BLaER1 (cell line): ENCODE results near the gene ANLN.
"Not testable (repeated sequence)": the region's sequence is repeated elsewhere in the genome, so short reads cannot be mapped to it uniquely, and the experiment has no call there.

Experiments
- H3K27ac ChIP-seq: shearing (Covaris generic); formaldehyde crosslinking; 2 replicates; pipeline ENCODE4 v1.8.1; 2022
- H3K27me3 ChIP-seq: shearing (Covaris generic); formaldehyde crosslinking; 2 replicates; pipeline ENCODE4 v1.8.1; 2022
- H3K36me3 ChIP-seq: shearing (Covaris generic); formaldehyde crosslinking; 2 replicates; pipeline ENCODE4 v1.8.1; 2022
- H3K4me1 ChIP-seq: shearing (Covaris generic); formaldehyde crosslinking; 2 replicates; pipeline ENCODE4 v1.8.1; 2022
- H3K4me2 ChIP-seq: shearing (Covaris generic); formaldehyde crosslinking; 2 replicates; pipeline ENCODE4 v1.8.1; 2022
- H3K4me3 ChIP-seq: shearing (Covaris generic); formaldehyde crosslinking; 2 replicates; pipeline ENCODE4 v1.8.1; 2022
- H3K9ac ChIP-seq: shearing (Covaris generic); formaldehyde crosslinking; 2 replicates; pipeline ENCODE4 v1.8.1; 2022
- H3K9me3 ChIP-seq: shearing (Covaris generic); formaldehyde crosslinking; 2 replicates; pipeline ENCODE4 v1.8.1; 2022
- H4K20me1 ChIP-seq: shearing (Covaris generic); formaldehyde crosslinking; 2 replicates; pipeline ENCODE4 v1.8.1; 2022
- Cebpa-rat ChIP-seq: shearing (Covaris generic); IDR thresholded peaks from 2 replicates; pipeline ENCODE4 v1.8.1; 2022

The ANLN gene

GRCh38 chr7:36459236-36459960 is 69.7 kb downstream of the ANLN start:
- no peaks in the 10 kb centered on the region for H3K9me3 ChIP-seq
- no peak overlapping the region for H3K9ac ChIP-seq
- H3K4me2 ChIP-seq, result no peak overlapping the region
- no peaks in the 10 kb centered on the region for H3K4me1 ChIP-seq
- no peaks in the 10 kb centered on the region for H4K20me1 ChIP-seq
- peaks cover 7% of the 10 kb centered on the region for H3K36me3 ChIP-seq
- H3K27me3 ChIP-seq, result no peaks in the 10 kb centered on the region
- no peak overlapping the region for H3K27ac ChIP-seq
- H3K4me3 ChIP-seq, result no peak overlapping the region
- TF ChIP-seq Cebpa-rat, result no peak

GRCh38 chr7:36460811-36461429 is 71.3 kb downstream of the ANLN start:
- no peak overlapping the region for H3K27ac ChIP-seq
- no peak overlapping the region for H3K4me2 ChIP-seq
- H3K4me3 ChIP-seq, result no peak overlapping the region
- no peaks in the 10 kb centered on the region for H3K4me1 ChIP-seq
- H3K9me3 ChIP-seq, result no peaks in the 10 kb centered on the region
- TF ChIP-seq Cebpa-rat, result no peak
- H3K9ac ChIP-seq, result no peak overlapping the region
- H4K20me1 ChIP-seq, result no peaks in the 10 kb centered on the region
- no peaks in the 10 kb centered on the region for H3K27me3 ChIP-seq
- no peaks in the 10 kb centered on the region for H3K36me3 ChIP-seq

- no peaks in the 10 kb centered on the region for H3K9me3 ChIP-seq
Observed at GRCh38 chr7:36462551-36463137, 73.0 kb downstream of the ANLN start.

DNA sequence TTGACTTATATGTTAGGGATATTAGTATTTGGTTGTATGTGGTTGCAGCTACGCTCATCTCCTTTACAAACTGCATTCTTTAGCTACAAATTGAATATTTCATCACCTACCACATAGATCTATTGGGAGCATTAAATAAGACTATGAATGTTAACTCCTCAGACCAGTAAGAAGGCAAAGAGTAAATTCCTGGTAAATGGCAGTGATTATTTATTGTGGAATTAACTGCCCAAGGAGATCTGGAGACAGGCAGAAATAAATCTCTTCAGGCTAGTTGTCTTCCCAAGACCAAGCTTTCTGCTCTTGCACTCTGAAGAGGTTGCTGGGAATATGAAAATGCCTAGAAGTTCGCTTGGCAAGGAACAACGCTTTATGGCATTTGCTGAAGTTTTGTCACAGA is 74.6 kb downstream of the ANLN start:
- Histone ChIP-seq H3K27me3 (no peaks in the 10 kb centered on the region), H3K9ac (no peak overlapping the region), H3K27ac (no peak overlapping the region), H3K4me2 (no peak overlapping the region), H4K20me1 (no peaks in the 10 kb centered on the region), H3K9me3 (no peaks in the 10 kb centered on the region), H3K36me3 (no peaks in the 10 kb centered on the region), H3K4me1 (no peaks in the 10 kb centered on the region), H3K4me3 (no peak overlapping the region)
- TF ChIP-seq Cebpa-rat, result no peak

More at GRCh38 chr7:36462551-36463137, 73.0 kb downstream of the ANLN start:
- H4K20me1 ChIP-seq, result no peaks in the 10 kb centered on the region
- H3K4me3 ChIP-seq, result no peak overlapping the region
- no peak; the same call in 1 of the 2 replicates for TF ChIP-seq Cebpa-rat
- no peak overlapping the region for H3K27ac ChIP-seq
- H3K9ac ChIP-seq, result no peak overlapping the region
- no peaks in the 10 kb centered on the region for H3K4me1 ChIP-seq
- H3K27me3 ChIP-seq, result no peaks in the 10 kb centered on the region
- no peak overlapping the region for H3K4me2 ChIP-seq
- no peaks in the 10 kb centered on the region for H3K36me3 ChIP-seq

- H3K27ac ChIP-seq, H3K9ac ChIP-seq, H3K4me3 ChIP-seq, H3K4me2 ChIP-seq, H3K9me3 ChIP-seq, H3K36me3 ChIP-seq, H3K4me1 ChIP-seq, H4K20me1 ChIP-seq, H3K27me3 ChIP-seq: not testable (repeated sequence)
Observed at GRCh38 chr7:36466001-36466400, 76.3 kb downstream of the ANLN start.

DNA sequence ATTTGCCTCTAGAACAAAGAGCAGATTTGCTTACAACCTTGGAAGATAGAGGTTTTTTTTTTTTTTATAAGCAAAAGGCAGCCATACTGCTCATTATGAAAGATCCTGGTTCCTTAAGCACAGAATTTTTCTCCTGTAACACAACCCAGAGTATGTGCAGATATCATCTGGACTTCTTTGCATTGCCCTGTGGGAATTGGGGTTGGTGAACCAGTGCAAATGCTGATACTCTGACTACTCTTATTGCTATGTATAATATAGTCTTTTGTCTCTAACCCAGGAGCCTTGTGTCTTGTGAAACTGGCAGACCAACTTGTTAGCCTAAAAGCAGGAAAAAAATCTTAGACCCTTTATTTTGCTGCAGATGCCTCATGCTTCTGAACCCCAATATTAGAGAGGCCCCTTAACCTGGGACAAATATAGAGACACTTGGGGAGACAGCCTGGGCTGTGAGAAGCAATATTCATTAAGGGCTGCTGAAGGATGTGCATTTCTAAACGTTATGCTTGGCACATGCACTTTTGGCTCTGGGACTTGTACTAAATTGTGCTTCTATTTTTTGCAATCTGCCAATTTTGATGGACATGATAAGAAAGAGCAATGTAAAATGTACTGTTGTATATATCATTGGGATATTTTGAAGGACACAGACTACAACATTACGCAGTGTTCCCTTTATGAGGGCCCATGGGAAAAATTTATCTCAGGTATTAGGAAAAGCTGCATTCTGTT is 78.9 kb downstream of the ANLN start:
- Histone ChIP-seq H3K9ac (no peak overlapping the region), H3K4me3 (no peak overlapping the region), H3K36me3 (no peaks in the 10 kb centered on the region), H4K20me1 (no peaks in the 10 kb centered on the region), H3K9me3 (no peaks in the 10 kb centered on the region), H3K4me1 (no peaks in the 10 kb centered on the region), H3K4me2 (no peak overlapping the region), H3K27ac (no peak overlapping the region), H3K27me3 (no peaks in the 10 kb centered on the region)
- no peak for TF ChIP-seq Cebpa-rat

GRCh38 chr7:36469236-36469635 is 79.6 kb downstream of the ANLN start:
- no peak overlapping the region for H3K4me2 ChIP-seq
- no peaks in the 10 kb centered on the region for H3K4me1 ChIP-seq
- no peak overlapping the region for H3K4me3 ChIP-seq
- TF ChIP-seq Cebpa-rat, result no peak
- H3K9ac ChIP-seq, result no peak overlapping the region
- H4K20me1 ChIP-seq, result no peaks in the 10 kb centered on the region
- no peaks in the 10 kb centered on the region for H3K9me3 ChIP-seq
- no peak overlapping the region for H3K27ac ChIP-seq
- no peaks in the 10 kb centered on the region for H3K27me3 ChIP-seq
- H3K36me3 ChIP-seq, result no peaks in the 10 kb centered on the region

GRCh38 chr7:36472141-36472729 is 82.6 kb downstream of the ANLN start:
- no peaks in the 10 kb centered on the region for H3K4me1 ChIP-seq
- no peaks in the 10 kb centered on the region for H4K20me1 ChIP-seq

GRCh38 chr7:36473454-36474282 is 84.0 kb downstream of the ANLN start:
- Histone ChIP-seq H3K36me3 (no peaks in the 10 kb centered on the region), H3K9me3 (peaks cover 5% of the 10 kb centered on the region; the same call in 1 of the 2 replicates), H3K9ac (no peak overlapping the region), H3K4me1 (no peaks in the 10 kb centered on the region), H3K4me2 (no peak overlapping the region), H3K4me3 (no peak overlapping the region), H3K27me3 (no peaks in the 10 kb centered on the region), H3K27ac (no peak overlapping the region), H4K20me1 (no peaks in the 10 kb centered on the region)
- no peak for TF ChIP-seq Cebpa-rat

More at GRCh38 chr7:36472141-36472729, 82.6 kb downstream of the ANLN start:
- H3K4me2 ChIP-seq, result no peak overlapping the region
- no peaks in the 10 kb centered on the region for H3K36me3 ChIP-seq
- H3K9ac ChIP-seq, result no peak overlapping the region
- H3K9me3 ChIP-seq, result peaks cover 5% of the 10 kb centered on the region; the same call in 1 of the 2 replicates
- no peak overlapping the region for H3K4me3 ChIP-seq
- no peaks in the 10 kb centered on the region for H3K27me3 ChIP-seq
- H3K27ac ChIP-seq, result no peak overlapping the region
- no peak for TF ChIP-seq Cebpa-rat
